HepG2 (cell line): Measurements from ENCODE around the gene SLA2. TPM values are rescaled to one million over a fixed set of nuclear protein-coding genes. Genes with fewer than 3 reads are reported as not detected.

Source experiments
- CREB1 ChIP-seq, 2 experiments: fragments of 450-650 bp in 1 of 2; IDR thresholded peaks; 2 replicates each; pipeline ENCODE4 v1.6.1; 2016 to 2017; ENCODE audit warnings: control low read depth in 1 of 2, mild to moderate bottlenecking in 1 of 2, missing compliant biosample characterization in 1 of 2, missing genetic modification characterization in 1 of 2
- HMG20B ChIP-seq: conservative IDR thresholded peaks from 2 replicates; pipeline ENCODE4 v1.6.1; 2016; ENCODE audit warnings: missing genetic modification reagents, missing compliant biosample characterization
- RFXANK ChIP-seq: IDR thresholded peaks from 2 replicates; pipeline ENCODE4 v1.6.1; 2016
- SAP130 ChIP-seq: IDR thresholded peaks from 2 replicates; pipeline ENCODE4 v1.6.1; 2016; ENCODE audit warnings: low read depth
- SNAI1 ChIP-seq: sonication (generic); formaldehyde crosslinking; IDR thresholded peaks from 2 replicates; pipeline ENCODE4 v1.5.0; 2020; ENCODE audit warnings: mild to moderate bottlenecking, missing genetic modification reagents, borderline replicate concordance
- ZFP90 ChIP-seq: sonication (generic); formaldehyde crosslinking; IDR thresholded peaks from 2 replicates; pipeline ENCODE4 v1.8.0; 2022; ENCODE audit warnings: missing genetic modification reagents, mild to moderate bottlenecking, inconsistent platforms, borderline replicate concordance
- ZNF232 ChIP-seq: sonication (generic); formaldehyde crosslinking; IDR thresholded peaks from 2 replicates; pipeline ENCODE4 v1.4.0; 2020; ENCODE audit warnings: missing genetic modification reagents, borderline replicate concordance
- ZNF251 ChIP-seq: sonication (generic); formaldehyde crosslinking; IDR thresholded peaks from 2 replicates; pipeline ENCODE4 v1.9.0; 2021; ENCODE audit warnings: mild to moderate bottlenecking, missing genetic modification reagents
- ZNF577 ChIP-seq: sonication (generic); formaldehyde crosslinking; IDR thresholded peaks from 2 replicates; pipeline ENCODE4 v1.4.0; 2020; ENCODE audit warnings: mild to moderate bottlenecking, low read depth, missing genetic modification reagents, borderline replicate concordance
- ZNF7 ChIP-seq: IDR thresholded peaks from 2 replicates; pipeline ENCODE4 v1.6.1; 2016; ENCODE audit warnings: missing biosample characterization, missing genetic modification reagents
- ZSCAN22 ChIP-seq: sonication (generic); formaldehyde crosslinking; IDR thresholded peaks from 2 replicates; pipeline ENCODE4 v1.4.0; 2020; ENCODE audit warnings: mild to moderate bottlenecking, missing genetic modification reagents
- polyA plus RNA-seq, 8 experiments: library from polyadenylated mRNA; depleted of rRNA in 3 of 8; stranded (reverse) in 7 of 8; unstranded in 1 of 8; fragments of >200 nt; fragmentation: Illumina TruSeq in 4 of 8; extraction: Trizol in 4 of 8; gene quantifications; 2 replicates each; pipeline versions ENCODE4 v1.2.1 to v1.2.3, GENCODE V29; 2011 to 2016; ENCODE audit warnings: low read depth in 4 of 8, missing spikeins in 1 of 8, mixed read lengths in 1 of 8; ENCODE audit not compliant: insufficient read depth in 1 of 8
- total RNA-seq, 5 experiments: library from RNA; depleted of rRNA; stranded (reverse); fragments of >200 nt; fragmentation: Illumina TruSeq; extraction: Trizol; gene quantifications; 2 replicates each; pipeline ENCODE4 v1.2.3, GENCODE V29; 2016; ENCODE audit warnings: low read depth in 1 of 5
- TF ChIP-seq, protein P1 (sequence below): sonication (generic); formaldehyde crosslinking; IDR thresholded peaks from 2 replicates; pipeline ENCODE4 v1.5.1; 2020; ENCODE audit warnings: missing genetic modification reagents, mild to moderate bottlenecking, borderline replicate concordance
- TF ChIP-seq, protein P2 (sequence below): sonication (generic); formaldehyde crosslinking; IDR thresholded peaks from 2 replicates; pipeline ENCODE4 v1.9.0; 2021; ENCODE audit warnings: missing genetic modification reagents, borderline replicate concordance
- TF ChIP-seq, protein P3 (sequence below), 2 experiments: sonication (generic) in 1 of 2; formaldehyde crosslinking in 1 of 2; IDR thresholded peaks; 2 replicates each; pipeline versions ENCODE4 v1.4.0 to v1.6.1; 2016 to 2020; ENCODE audit warnings: borderline replicate concordance in 1 of 2, low read depth in 1 of 2, mild to moderate bottlenecking in 1 of 2, missing genetic modification reagents in 1 of 2
- TF ChIP-seq, protein P4 (sequence below): fragments of 450-650 bp; IDR thresholded peaks from 2 replicates; pipeline ENCODE4 v1.6.1; 2017
- TF ChIP-seq, protein P5 (sequence below): IDR thresholded peaks from 2 replicates; pipeline ENCODE4 v1.6.1; 2016; ENCODE audit warnings: missing compliant biosample characterization, missing genetic modification reagents, borderline replicate concordance

SLA2 gene
- total and polyA plus RNA-seq, 2 of the 13 experiments (the other 11 are each of a cell fraction or from before 2014, with no cell fraction given), result 1.6 to 3.6 TPM

DNA sequence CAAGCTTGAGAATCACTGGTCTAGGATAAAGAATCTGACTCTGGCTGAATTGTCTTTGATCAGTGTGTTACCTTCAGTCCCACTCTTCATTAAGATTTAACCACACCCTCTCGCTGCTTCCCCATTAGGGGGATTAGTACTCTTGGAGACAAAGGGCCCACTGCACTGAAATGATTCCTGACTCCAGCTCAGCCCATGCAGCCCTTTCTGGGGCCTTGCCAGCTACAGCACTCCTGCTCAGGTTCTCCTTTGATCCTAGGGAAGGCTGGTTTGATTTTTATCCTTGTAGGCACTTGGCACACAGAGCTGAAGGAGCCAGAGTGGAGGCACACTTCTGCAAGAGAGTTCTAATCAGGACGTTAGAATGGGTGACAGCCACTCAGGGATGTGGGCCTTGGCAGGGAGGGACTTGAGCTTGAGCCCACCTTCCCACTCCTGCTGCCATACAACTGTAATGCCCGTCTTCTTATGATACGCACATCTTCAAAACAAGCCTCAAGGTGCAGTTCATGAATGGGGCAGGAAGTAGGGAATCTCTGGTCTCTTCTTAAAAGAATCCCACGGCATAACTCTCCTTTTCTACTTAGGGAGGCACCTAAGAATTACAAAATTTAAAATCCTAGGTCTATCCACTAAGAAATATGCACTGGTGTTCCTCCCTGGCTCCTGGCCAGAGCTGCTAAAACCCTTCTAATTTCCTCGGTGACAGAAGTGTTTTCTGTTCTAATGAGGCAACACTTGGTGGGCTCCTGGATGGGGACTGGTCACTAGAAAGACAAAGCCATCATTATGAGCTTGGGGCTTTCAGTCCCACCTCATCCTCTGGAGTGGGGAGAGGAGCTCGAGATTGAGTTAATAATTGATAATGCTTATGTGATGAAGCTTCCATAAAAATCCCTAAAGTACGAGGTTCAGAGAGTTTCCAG, 1.5 kb upstream of the SLA2 start (continued):
- TF ChIP-seq, protein P1, sequence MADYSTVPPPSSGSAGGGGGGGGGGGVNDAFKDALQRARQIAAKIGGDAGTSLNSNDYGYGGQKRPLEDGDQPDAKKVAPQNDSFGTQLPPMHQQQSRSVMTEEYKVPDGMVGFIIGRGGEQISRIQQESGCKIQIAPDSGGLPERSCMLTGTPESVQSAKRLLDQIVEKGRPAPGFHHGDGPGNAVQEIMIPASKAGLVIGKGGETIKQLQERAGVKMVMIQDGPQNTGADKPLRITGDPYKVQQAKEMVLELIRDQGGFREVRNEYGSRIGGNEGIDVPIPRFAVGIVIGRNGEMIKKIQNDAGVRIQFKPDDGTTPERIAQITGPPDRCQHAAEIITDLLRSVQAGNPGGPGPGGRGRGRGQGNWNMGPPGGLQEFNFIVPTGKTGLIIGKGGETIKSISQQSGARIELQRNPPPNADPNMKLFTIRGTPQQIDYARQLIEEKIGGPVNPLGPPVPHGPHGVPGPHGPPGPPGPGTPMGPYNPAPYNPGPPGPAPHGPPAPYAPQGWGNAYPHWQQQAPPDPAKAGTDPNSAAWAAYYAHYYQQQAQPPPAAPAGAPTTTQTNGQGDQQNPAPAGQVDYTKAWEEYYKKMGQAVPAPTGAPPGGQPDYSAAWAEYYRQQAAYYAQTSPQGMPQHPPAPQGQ, result no peak
- TF ChIP-seq CREB1 (IDR thresholded peaks at IDR 0.05) (no peak), CREB1 (CRISPR knock-in tag; IDR thresholded peaks at IDR 0.05) (no peak), ZNF251 (CRISPR knock-in tag) (no peak), SAP130 (no peak), ZSCAN22 (CRISPR knock-in tag) (no peak), ZNF7 (CRISPR knock-in tag) (no peak), ZNF577 (CRISPR knock-in tag) (no peak), HMG20B (CRISPR knock-in tag) (no peak), ZNF232 (CRISPR knock-in tag) (no peak), RFXANK (no peak), ZFP90 (no peak), SNAI1 (CRISPR knock-in tag) (no peak)
- TF ChIP-seq, protein P2, sequence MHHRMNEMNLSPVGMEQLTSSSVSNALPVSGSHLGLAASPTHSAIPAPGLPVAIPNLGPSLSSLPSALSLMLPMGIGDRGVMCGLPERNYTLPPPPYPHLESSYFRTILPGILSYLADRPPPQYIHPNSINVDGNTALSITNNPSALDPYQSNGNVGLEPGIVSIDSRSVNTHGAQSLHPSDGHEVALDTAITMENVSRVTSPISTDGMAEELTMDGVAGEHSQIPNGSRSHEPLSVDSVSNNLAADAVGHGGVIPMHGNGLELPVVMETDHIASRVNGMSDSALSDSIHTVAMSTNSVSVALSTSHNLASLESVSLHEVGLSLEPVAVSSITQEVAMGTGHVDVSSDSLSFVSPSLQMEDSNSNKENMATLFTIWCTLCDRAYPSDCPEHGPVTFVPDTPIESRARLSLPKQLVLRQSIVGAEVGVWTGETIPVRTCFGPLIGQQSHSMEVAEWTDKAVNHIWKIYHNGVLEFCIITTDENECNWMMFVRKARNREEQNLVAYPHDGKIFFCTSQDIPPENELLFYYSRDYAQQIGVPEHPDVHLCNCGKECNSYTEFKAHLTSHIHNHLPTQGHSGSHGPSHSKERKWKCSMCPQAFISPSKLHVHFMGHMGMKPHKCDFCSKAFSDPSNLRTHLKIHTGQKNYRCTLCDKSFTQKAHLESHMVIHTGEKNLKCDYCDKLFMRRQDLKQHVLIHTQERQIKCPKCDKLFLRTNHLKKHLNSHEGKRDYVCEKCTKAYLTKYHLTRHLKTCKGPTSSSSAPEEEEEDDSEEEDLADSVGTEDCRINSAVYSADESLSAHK (CRISPR knock-in tag), result no peak
- TF ChIP-seq, protein P3, sequence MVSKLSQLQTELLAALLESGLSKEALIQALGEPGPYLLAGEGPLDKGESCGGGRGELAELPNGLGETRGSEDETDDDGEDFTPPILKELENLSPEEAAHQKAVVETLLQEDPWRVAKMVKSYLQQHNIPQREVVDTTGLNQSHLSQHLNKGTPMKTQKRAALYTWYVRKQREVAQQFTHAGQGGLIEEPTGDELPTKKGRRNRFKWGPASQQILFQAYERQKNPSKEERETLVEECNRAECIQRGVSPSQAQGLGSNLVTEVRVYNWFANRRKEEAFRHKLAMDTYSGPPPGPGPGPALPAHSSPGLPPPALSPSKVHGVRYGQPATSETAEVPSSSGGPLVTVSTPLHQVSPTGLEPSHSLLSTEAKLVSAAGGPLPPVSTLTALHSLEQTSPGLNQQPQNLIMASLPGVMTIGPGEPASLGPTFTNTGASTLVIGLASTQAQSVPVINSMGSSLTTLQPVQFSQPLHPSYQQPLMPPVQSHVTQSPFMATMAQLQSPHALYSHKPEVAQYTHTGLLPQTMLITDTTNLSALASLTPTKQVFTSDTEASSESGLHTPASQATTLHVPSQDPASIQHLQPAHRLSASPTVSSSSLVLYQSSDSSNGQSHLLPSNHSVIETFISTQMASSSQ (IDR thresholded peaks at IDR 0.05; ENCODE audit: low read depth), result peak; percentile 85
- TF ChIP-seq, protein P3 (CRISPR knock-in tag; IDR thresholded peaks at IDR 0.05; ENCODE audit: borderline replicate concordance), result peak; percentile 80; the same call in 1 of the 2 replicates
- TF ChIP-seq, protein P4, sequence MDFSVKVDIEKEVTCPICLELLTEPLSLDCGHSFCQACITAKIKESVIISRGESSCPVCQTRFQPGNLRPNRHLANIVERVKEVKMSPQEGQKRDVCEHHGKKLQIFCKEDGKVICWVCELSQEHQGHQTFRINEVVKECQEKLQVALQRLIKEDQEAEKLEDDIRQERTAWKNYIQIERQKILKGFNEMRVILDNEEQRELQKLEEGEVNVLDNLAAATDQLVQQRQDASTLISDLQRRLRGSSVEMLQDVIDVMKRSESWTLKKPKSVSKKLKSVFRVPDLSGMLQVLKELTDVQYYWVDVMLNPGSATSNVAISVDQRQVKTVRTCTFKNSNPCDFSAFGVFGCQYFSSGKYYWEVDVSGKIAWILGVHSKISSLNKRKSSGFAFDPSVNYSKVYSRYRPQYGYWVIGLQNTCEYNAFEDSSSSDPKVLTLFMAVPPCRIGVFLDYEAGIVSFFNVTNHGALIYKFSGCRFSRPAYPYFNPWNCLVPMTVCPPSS, result no peak
- TF ChIP-seq, protein P5, sequence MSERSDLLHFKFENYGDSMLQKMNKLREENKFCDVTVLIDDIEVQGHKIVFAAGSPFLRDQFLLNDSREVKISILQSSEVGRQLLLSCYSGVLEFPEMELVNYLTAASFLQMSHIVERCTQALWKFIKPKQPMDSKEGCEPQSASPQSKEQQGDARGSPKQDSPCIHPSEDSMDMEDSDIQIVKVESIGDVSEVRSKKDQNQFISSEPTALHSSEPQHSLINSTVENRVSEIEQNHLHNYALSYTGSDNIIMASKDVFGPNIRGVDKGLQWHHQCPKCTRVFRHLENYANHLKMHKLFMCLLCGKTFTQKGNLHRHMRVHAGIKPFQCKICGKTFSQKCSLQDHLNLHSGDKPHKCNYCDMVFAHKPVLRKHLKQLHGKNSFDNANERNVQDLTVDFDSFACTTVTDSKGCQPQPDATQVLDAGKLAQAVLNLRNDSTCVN (CRISPR knock-in tag), result no peak
